Neural progenitor cell (in vitro differentiated cells): ENCODE measurements around the gene SH3GL1. TPM values are rescaled to one million over a fixed set of nuclear protein-coding genes. Genes with fewer than 3 reads are reported as not detected.

Source experiments
- DNase-seq: peaks from one replicate; pipeline ENCODE4 v3.0.0-alpha.2; 2016; ENCODE audit warnings: low spot score
- H2AFZ ChIP-seq: fragments of 200-600 bp; sonication (generic); replicated peaks from 2 replicates; pipeline ENCODE4 v1.6.1; 2016; ENCODE audit warnings: antibody characterized with exemption
- H3F3A ChIP-seq: fragments of 200-600 bp; sonication (generic); 2 replicates; pipeline ENCODE4 v1.6.1; 2016; ENCODE audit warnings: antibody characterized with exemption, low read depth
- H3K27ac ChIP-seq: fragments of 200-600 bp; sonication (generic); 2 replicates; pipeline ENCODE4 v1.5.1; 2016; ENCODE audit warnings: mild to moderate bottlenecking
- H3K27me3 ChIP-seq: fragments of 200-600 bp; sonication (generic); 2 replicates; pipeline ENCODE4 v1.6.1; 2016; ENCODE audit warnings: mild to moderate bottlenecking, moderate library complexity
- H3K36me3 ChIP-seq: fragments of 200-600 bp; sonication (generic); 2 replicates; pipeline ENCODE4 v1.5.1; 2016
- H3K4me1 ChIP-seq: fragments of 200-600 bp; sonication (generic); 2 replicates; pipeline ENCODE4 v1.6.1; 2016; ENCODE audit warnings: mixed run types
- H3K4me2 ChIP-seq: fragments of 200-600 bp; sonication (generic); 2 replicates; pipeline ENCODE4 v1.6.1; 2016
- H3K4me3 ChIP-seq: fragments of 200-600 bp; sonication (generic); 2 replicates; pipeline ENCODE4 v1.5.1; 2016
- H3K79me2 ChIP-seq: fragments of 200-600 bp; sonication (generic); 2 replicates; pipeline ENCODE4 v1.6.1; 2016; ENCODE audit warnings: low read depth
- H3K9ac ChIP-seq: fragments of 200-600 bp; sonication (generic); 2 replicates; pipeline ENCODE4 v1.6.1; 2016
- H3K9me3 ChIP-seq: fragments of 200-600 bp; sonication (generic); 2 replicates; pipeline ENCODE4 v1.5.1; 2016; ENCODE audit warnings: low read depth
- H4K20me1 ChIP-seq: fragments of 200-600 bp; sonication (generic); 2 replicates; pipeline ENCODE4 v1.6.1; 2016; ENCODE audit warnings: low read depth
- H3K27ac Mint-ChIP-seq: 3 replicates; pipeline ENCODE4 v1.8.0; 2021; ENCODE audit warnings: mixed read lengths
- H3K27me3 Mint-ChIP-seq: 2 replicates; pipeline ENCODE4 v1.8.0; 2022; ENCODE audit warnings: low read depth, mild to moderate bottlenecking, inconsistent platforms, moderate library complexity, mixed read lengths; ENCODE audit not compliant: insufficient read depth
- H3K36me3 Mint-ChIP-seq: 3 replicates; pipeline ENCODE4 v1.8.0; 2021; ENCODE audit warnings: mixed read lengths
- H3K4me1 Mint-ChIP-seq: 3 replicates; pipeline ENCODE4 v1.8.0; 2021; ENCODE audit warnings: mixed read lengths
- H3K4me3 Mint-ChIP-seq: 3 replicates; pipeline ENCODE4 v1.8.0; 2021; ENCODE audit warnings: mild to moderate bottlenecking, moderate library complexity, mixed read lengths
- H3K9me3 Mint-ChIP-seq: 3 replicates; pipeline ENCODE4 v1.8.0; 2020; ENCODE audit warnings: mixed read lengths
- CTCF ChIP-seq: fragments of 200-600 bp; sonication (generic); IDR thresholded peaks from 2 replicates; pipeline ENCODE4 v1.5.1; 2017; ENCODE audit warnings: antibody characterized with exemption, mild to moderate bottlenecking
- EZH2 ChIP-seq: fragments of 200-600 bp; sonication (generic); IDR thresholded peaks from 2 replicates; pipeline ENCODE4 v1.6.1; 2017; ENCODE audit warnings: antibody characterized with exemption, mild to moderate bottlenecking, moderate library complexity
- EZH2phosphoT487 ChIP-seq: fragments of 200-600 bp; sonication (generic); IDR thresholded peaks from 2 replicates; pipeline ENCODE4 v1.6.1; 2017; ENCODE audit warnings: antibody characterized with exemption
- total RNA-seq: library from RNA; depleted of rRNA; stranded (reverse); fragments of >200 nt; gene quantifications from 2 replicates; pipeline ENCODE4 v1.2.3, GENCODE V29; 2015; ENCODE audit warnings: low replicate concordance

SH3GL1 gene
- total RNA-seq, 1 donor from 2014 or later = 25.3 TPM

- Histone ChIP-seq H3K27me3 (no peaks in the 10 kb centered on the region), H3K9me3 (no peaks in the 10 kb centered on the region), H3K79me2 (peaks cover 19% of the 10 kb centered on the region), H3F3A (peaks cover 43% of the 10 kb centered on the region), H3K36me3 (no peaks in the 10 kb centered on the region), H3K4me2 (no peak overlapping the region), H3K4me3 (no peak overlapping the region), H3K27ac (no peak overlapping the region), H4K20me1 (peaks cover 51% of the 10 kb centered on the region), H3K9ac (no peak overlapping the region), H2AFZ (no peak overlapping the region), H3K4me1 (peaks cover 23% of the 10 kb centered on the region)
- H3K9me3 Mint-ChIP-seq = no peaks in the 10 kb centered on the region
- peaks cover 24% of the 10 kb centered on the region for H3K4me1 Mint-ChIP-seq
- H3K27me3 Mint-ChIP-seq = peaks cover 10% of the 10 kb centered on the region
- TF ChIP-seq EZH2phosphoT487 = no peak
- TF ChIP-seq CTCF = no peak
- TF ChIP-seq EZH2 = no peak
- H3K27ac Mint-ChIP-seq = no peak overlapping the region
- H3K4me3 Mint-ChIP-seq = no peak overlapping the region
- no peak for DNase-seq
- peaks cover 4% of the 10 kb centered on the region for H3K36me3 Mint-ChIP-seq
Measured at GRCh38 chr19:4365341-4365740, 35.0 kb downstream of the SH3GL1 start.

GRCh38 chr19:4363571-4364304 lies 36.6 kb downstream of the SH3GL1 start:
- Histone ChIP-seq H3K36me3 (no peaks in the 10 kb centered on the region), H3K4me3 (no peak overlapping the region), H3K4me2 (no peak overlapping the region), H3K27me3 (no peaks in the 10 kb centered on the region), H3K27ac (no peak overlapping the region), H2AFZ (no peak overlapping the region), H3K9ac (no peak overlapping the region), H3K4me1 (peaks cover 8% of the 10 kb centered on the region), H3K79me2 (peaks cover 15% of the 10 kb centered on the region), H3F3A (peaks cover 45% of the 10 kb centered on the region), H4K20me1 (peaks cover 35% of the 10 kb centered on the region), H3K9me3 (no peaks in the 10 kb centered on the region)
- peaks cover 4% of the 10 kb centered on the region for H3K36me3 Mint-ChIP-seq
- H3K4me3 Mint-ChIP-seq = no peak overlapping the region
- peaks cover 16% of the 10 kb centered on the region for H3K4me1 Mint-ChIP-seq
- no peak for DNase-seq
- H3K9me3 Mint-ChIP-seq = no peaks in the 10 kb centered on the region
- TF ChIP-seq CTCF (no peak), EZH2 (no peak), EZH2phosphoT487 (no peak)
- peak overlapping the region; percentile 72 for H3K27ac Mint-ChIP-seq
- peaks cover 10% of the 10 kb centered on the region for H3K27me3 Mint-ChIP-seq

GRCh38 chr19:4362831-4363545 lies 37.4 kb downstream of the SH3GL1 start:
- peak; percentile 42 for DNase-seq
- no peak overlapping the region for H2AFZ ChIP-seq
- no peak overlapping the region for H3K9ac ChIP-seq
- peak overlapping the region; percentile 74 for H3K27ac ChIP-seq
- H3F3A ChIP-seq = peaks cover 48% of the 10 kb centered on the region
- Mint-ChIP-seq H3K4me1 (peaks cover 12% of the 10 kb centered on the region), H3K9me3 (no peaks in the 10 kb centered on the region), H3K36me3 (peaks cover 4% of the 10 kb centered on the region), H3K4me3 (no peak overlapping the region), H3K27me3 (peaks cover 10% of the 10 kb centered on the region), H3K27ac (no peak overlapping the region)
- no peak overlapping the region for H3K4me3 ChIP-seq
- no peaks in the 10 kb centered on the region for H3K27me3 ChIP-seq
- peaks cover 10% of the 10 kb centered on the region for H3K79me2 ChIP-seq
- H3K4me2 ChIP-seq = no peak overlapping the region
- no peaks in the 10 kb centered on the region for H3K9me3 ChIP-seq
- TF ChIP-seq CTCF (peak; percentile 32), EZH2 (no peak), EZH2phosphoT487 (no peak)
- peaks cover 27% of the 10 kb centered on the region for H4K20me1 ChIP-seq
- peaks cover 7% of the 10 kb centered on the region for H3K4me1 ChIP-seq
- no peaks in the 10 kb centered on the region for H3K36me3 ChIP-seq
